K562 (cell line): ENCODE data around the gene CDC37. TPM values are rescaled to one million over a fixed set of nuclear protein-coding genes. Genes with fewer than 3 reads are reported as not detected.
A peak's percentile ranks its signal among the peaks of the same experiment; 100 is the strongest.

Experiments used
- ATAC-seq: fragments of 200-7000 bp; cut with Tn5 transposase; 3 replicates; pipeline ENCODE4 v1.9.1; 2020; ENCODE audit warnings: moderate library complexity
- BruUV-seq: library from RNA; stranded (reverse); fragments of 400-500 nt; replicated peaks from 2 replicates; lab custom pipeline; 2021; lab: Mats Ljungman, UMichigan
- CTCF ChIA-PET: fragments of 300-600 bp; formaldehyde crosslinking; extraction: SDS; loops from one replicate; lab custom pipeline; 2021; ENCODE audit warnings: low intra/inter-chr PET ratio; lab: Yijun Ruan, JAX
- POLR2A ChIA-PET: fragments of 300-600, 350-650 bp; sonication (Branson Sonifier 250); formaldehyde crosslinking; extraction: SDS; loops from one replicate; lab custom pipeline; 2021; ENCODE audit warnings: antibody characterized with exemption, inconsistent platforms; lab: Yijun Ruan, JAX
- DNase-seq, 4 experiments: peaks; one replicate each; pipeline versions ENCODE4 v3.0.0 to v3.0.0-alpha.2; 2011 to 2018; ENCODE audit warnings: low spot score in 3 of 4, mixed read lengths in 3 of 4; ENCODE audit errors: extremely low read depth in 1 of 4
- FAIRE-seq: peaks from 2 replicates; lab custom pipeline; 2011; peaks lifted over from hg19 to GRCh38; lab: Jason Lieb, UNC
- H2AFZ ChIP-seq: 2 replicates; pipeline ENCODE4 v1.6.0; 2011; ENCODE audit warnings: low read depth, low read length, control low read depth, inconsistent platforms
- H3K27ac ChIP-seq: fragments of 200-600 bp; 3 replicates; pipeline ENCODE4 v1.8.0; 2011; ENCODE audit warnings: low read depth, mild to moderate bottlenecking, control low read depth, inconsistent platforms, low read length, moderate library complexity, mixed read lengths; ENCODE audit errors: extremely low read depth
- H3K27me3 ChIP-seq, 2 experiments: fragments of 300-600 bp in 1 of 2; 2 replicates in 1 of 2; 3 replicates in 1 of 2; pipeline versions ENCODE4 v1.6.0 to v1.8.0; 2011; ENCODE audit warnings: inconsistent platforms in 2 of 2, low read length in 2 of 2, mild to moderate bottlenecking in 1 of 2, mixed read lengths in 1 of 2, moderate library complexity in 1 of 2; ENCODE audit not compliant: control insufficient read depth in 2 of 2, insufficient read depth in 2 of 2
- H3K36me3 ChIP-seq: fragments of 300-600 bp; 3 replicates; pipeline ENCODE4 v1.8.0; 2011; ENCODE audit warnings: mild to moderate bottlenecking, low read length, inconsistent platforms; ENCODE audit not compliant: control insufficient read depth, insufficient read depth
- H3K4me1 ChIP-seq, 2 experiments: fragments of 200-600 bp in 1 of 2; replicated peaks in 1 of 2; 2 replicates in 1 of 2; 3 replicates in 1 of 2; pipeline versions ENCODE4 v1.5.1 to v1.8.0; 2011; ENCODE audit warnings: inconsistent platforms in 2 of 2, low read length in 2 of 2, mild to moderate bottlenecking in 1 of 2, mixed read lengths in 1 of 2, moderate library complexity in 1 of 2; ENCODE audit not compliant: control insufficient read depth in 2 of 2, insufficient read depth in 2 of 2
- H3K4me2 ChIP-seq: 2 replicates; pipeline ENCODE4 v1.6.1; 2011; ENCODE audit warnings: low read length, control low read depth, inconsistent platforms, mixed read lengths; ENCODE audit not compliant: insufficient read depth
- H3K4me3 ChIP-seq: fragments of 200-600 bp; sonication (generic), shearing (Covaris generic); 2 replicates; pipeline ENCODE4 v1.5.1; 2016; ENCODE audit warnings: control low read depth, inconsistent platforms
- H3K79me2 ChIP-seq: fragments of 200-600 bp; 3 replicates; pipeline ENCODE4 v1.8.0; 2011; ENCODE audit warnings: low read length, inconsistent platforms; ENCODE audit not compliant: control insufficient read depth, insufficient read depth
- H3K9ac ChIP-seq, 2 experiments: 2 replicates each; pipeline versions ENCODE4 v1.6.0 to v1.6.1; 2011; ENCODE audit warnings: low read depth in 2 of 2, low read length in 2 of 2, control low read depth in 1 of 2, inconsistent platforms in 1 of 2, mild to moderate bottlenecking in 1 of 2, mixed read lengths in 1 of 2; ENCODE audit not compliant: insufficient read depth in 1 of 2
- H3K9me1 ChIP-seq: one replicate; pipeline ENCODE4 v1.6.0; 2011; ENCODE audit warnings: inconsistent platforms, mild to moderate bottlenecking, low read length, moderate library complexity; ENCODE audit not compliant: control insufficient read depth, insufficient read depth
- H3K9me3 ChIP-seq: replicated peaks from 2 replicates; pipeline ENCODE4 v1.5.1; 2011; ENCODE audit warnings: low read depth, low read length, inconsistent platforms; ENCODE audit not compliant: control insufficient read depth, insufficient read depth
- H4K20me1 ChIP-seq: replicated peaks from 2 replicates; pipeline ENCODE4 v1.6.1; 2011; ENCODE audit warnings: low read length, inconsistent platforms, mixed read lengths; ENCODE audit not compliant: control insufficient read depth, insufficient read depth
- ADNP ChIP-seq: fragments of 200-800 bp; sonication (Bioruptor generic); IDR thresholded peaks from 2 replicates; pipeline ENCODE4 v1.6.1; 2016; ENCODE audit warnings: missing genetic modification characterization, missing compliant biosample characterization
- CAMTA2 ChIP-seq: fragments of 250-450 bp; sonication (Bioruptor Pico); conservative IDR thresholded peaks from 2 replicates; pipeline ENCODE4 v1.5.1; 2022
- DDX20 ChIP-seq: fragments of 450-650 bp; IDR thresholded peaks from 2 replicates; pipeline ENCODE4 v1.6.1; 2016; ENCODE audit warnings: missing genetic modification characterization, low read depth, mild to moderate bottlenecking, missing compliant biosample characterization, moderate library complexity
- EGR1 ChIP-seq: fragments of 450-650 bp; conservative IDR thresholded peaks from 2 replicates; pipeline ENCODE4 v1.6.1; 2017; ENCODE audit warnings: mild to moderate bottlenecking
- HDAC8 ChIP-seq: fragments of 450-650 bp; IDR thresholded peaks from 2 replicates; pipeline ENCODE4 v1.6.1; 2016; ENCODE audit warnings: mild to moderate bottlenecking, missing genetic modification characterization, moderate library complexity, missing compliant biosample characterization
- MGA ChIP-seq: fragments of 450-650 bp; IDR thresholded peaks from 2 replicates; pipeline ENCODE4 v1.6.1; 2016; ENCODE audit warnings: mild to moderate bottlenecking, moderate library complexity
- NUFIP1 ChIP-seq: fragments of 450-650 bp; IDR thresholded peaks from 2 replicates; pipeline ENCODE4 v1.6.1; 2018; ENCODE audit not compliant: partially characterized antibody
- POLR2H ChIP-seq: IDR thresholded peaks from 2 replicates; pipeline ENCODE4 v1.6.1; 2016; ENCODE audit warnings: missing genetic modification characterization, low read depth, mild to moderate bottlenecking, control low read depth, missing compliant biosample characterization, moderate library complexity
- PRPF4 ChIP-seq: fragments of 200-400 bp; formaldehyde crosslinking; IDR thresholded peaks from one replicate; pipeline ENCODE4 v1.6.1; 2017; ENCODE audit warnings: low read length, low read depth, mild to moderate bottlenecking; ENCODE audit not compliant: insufficient read depth, poor library complexity, severe bottlenecking
- PTBP1 ChIP-seq: fragments of 200-400 bp; formaldehyde crosslinking; IDR thresholded peaks from 2 replicates; pipeline ENCODE4 v1.6.1; 2017; ENCODE audit warnings: low read depth, low read length
- TRIM24 ChIP-seq, 2 experiments: fragments of 450-650 bp; IDR thresholded peaks; 2 replicates each; pipeline ENCODE4 v1.6.1; 2016
- WGBS: fragments of 100-300 bp; shearing (Covaris generic); methylation state at CpG from one replicate; pipeline ENCODE4 v1.1.6; 2016; ENCODE audit warnings: low coverage, mixed read lengths; ENCODE audit not compliant: insufficient coverage; ENCODE audit errors: missing lambda C conversion rate; 5-methylcytosine and 5-hydroxymethylcytosine counted together
- in situ Hi-C: fragments of 300-500 bp; cut with MboI; formaldehyde crosslinking; loops from 4 replicates; pipeline ENCODE4 v1.15.0; 2018; ENCODE audit warnings: inconsistent platforms, mixed read lengths
- intact Hi-C: fragments of 100-400 bp; cut with micrococcal nuclease; formaldehyde crosslinking; loops from 2 replicates; pipeline ENCODE4 v1.14.2; 2022
- polyA plus RNA-seq, 8 experiments: library from polyadenylated mRNA; depleted of rRNA in 4 of 8; stranded (reverse) in 5 of 8; unstranded in 3 of 8; fragments of >200 nt; fragmentation: Nextera tagmentation in 2 of 8; fragmentation: Illumina TruSeq in 1 of 8; extraction: Ambion mirVana in 2 of 8; extraction: Trizol in 1 of 8; gene quantifications; 2 replicates each; pipeline versions ENCODE4 v1.2.1 to v1.2.3, GENCODE V29; 2011 to 2014; ENCODE audit warnings: inconsistent platforms in 1 of 8, missing spikeins in 1 of 8
- total RNA-seq, 7 experiments: library from RNA; depleted of rRNA in 6 of 7; stranded (reverse); fragments of >200 nt in 6 of 7; fragmentation: Illumina TruSeq in 2 of 7; extraction: Trizol in 2 of 7; gene quantifications; 2 replicates each; pipeline versions ENCODE4 v1.2.1 to v1.2.3, GENCODE V29; 2011 to 2021; ENCODE audit warnings: low replicate concordance in 1 of 7

Gene CDC37
- total and polyA plus RNA-seq, 9 of the 15 experiments (the other 6 are each of a cell fraction or from before 2014, with no cell fraction given): 6.6 to 538 (median 227) TPM

- peak overlapping the region; percentile 35; the same call in 2 of the 3 replicates for H3K27ac ChIP-seq
- peak overlapping the region in 1 of 2 experiments; percentile 77; a peak in 2 of 4 replicates for H3K9ac ChIP-seq
- H3K4me2 ChIP-seq: peak overlapping the region; percentile 73
- intact Hi-C loops (no loop called here), in situ Hi-C loops (no loop called here)
- WGBS: 5% methylated on average over 24 of the region's 25 CpGs
- H3K9me1 ChIP-seq: peaks cover 4% of the 10 kb centered on the region
- no peak overlapping the region for H3K4me3 ChIP-seq
- H4K20me1 ChIP-seq: peaks cover 17% of the 10 kb centered on the region; the same call in 1 of the 2 replicates
- H3K79me2 ChIP-seq: peaks cover 14% of the 10 kb centered on the region; the same call in 2 of the 3 replicates
- peak; percentile 100 for ATAC-seq
- H3K27me3 ChIP-seq: no peaks in the 10 kb centered on the region
- H3K9me3 ChIP-seq: no peaks in the 10 kb centered on the region
- CTCF ChIA-PET: interaction anchor here (0.6 kb wide), 1 partner anchor 225 kb away, joined by 3 read pairs; no protein-coding TSS in a partner anchor
- peaks cover 10 to 35% of the 10 kb centered on the region in 2 experiments for H3K4me1 ChIP-seq
- POLR2A ChIA-PET: interaction anchor here (0.6 to 1.1 kb wide), 5 partner anchors 19 to 1332 kb away, joined by 3 read pairs; partner anchors contain the start of gene ICAM5
- peak; percentile 99 for FAIRE-seq
- H2AFZ ChIP-seq: no peak overlapping the region
- peaks cover 49% of the 10 kb centered on the region; the same call in 2 of the 3 replicates for H3K36me3 ChIP-seq
- peak; percentile 96 to 98 (median 98) for DNase-seq
- no TSS peak for BruUV-seq
- TF ChIP-seq TRIM24 (IDR thresholded peaks at IDR 0.05) (no peak), POLR2H (tag) (no peak), MGA (0 out of 2 replicates have a peak, but pooled peaks have one; percentile 50), CAMTA2 (no peak), PTBP1 (no peak), ADNP (tag) (no peak), DDX20 (tag) (no peak), NUFIP1 (no peak), PRPF4 (no peak), EGR1 (peak; percentile 70), HDAC8 (no peak)
Measured at GRCh38 chr19:10450853-10451609, 47.7 kb upstream of the CDC37 start.
